NCI-H2171 treated with DMSO at 0.1 percent for 48 hours (cell line): ENCODE measurements around the gene FOXO6.

Experiments used
- DNase-seq: peaks from one replicate; lab custom pipeline; 2025; lab: John Stamatoyannopoulos, UW

Gene FOXO6

DNA sequence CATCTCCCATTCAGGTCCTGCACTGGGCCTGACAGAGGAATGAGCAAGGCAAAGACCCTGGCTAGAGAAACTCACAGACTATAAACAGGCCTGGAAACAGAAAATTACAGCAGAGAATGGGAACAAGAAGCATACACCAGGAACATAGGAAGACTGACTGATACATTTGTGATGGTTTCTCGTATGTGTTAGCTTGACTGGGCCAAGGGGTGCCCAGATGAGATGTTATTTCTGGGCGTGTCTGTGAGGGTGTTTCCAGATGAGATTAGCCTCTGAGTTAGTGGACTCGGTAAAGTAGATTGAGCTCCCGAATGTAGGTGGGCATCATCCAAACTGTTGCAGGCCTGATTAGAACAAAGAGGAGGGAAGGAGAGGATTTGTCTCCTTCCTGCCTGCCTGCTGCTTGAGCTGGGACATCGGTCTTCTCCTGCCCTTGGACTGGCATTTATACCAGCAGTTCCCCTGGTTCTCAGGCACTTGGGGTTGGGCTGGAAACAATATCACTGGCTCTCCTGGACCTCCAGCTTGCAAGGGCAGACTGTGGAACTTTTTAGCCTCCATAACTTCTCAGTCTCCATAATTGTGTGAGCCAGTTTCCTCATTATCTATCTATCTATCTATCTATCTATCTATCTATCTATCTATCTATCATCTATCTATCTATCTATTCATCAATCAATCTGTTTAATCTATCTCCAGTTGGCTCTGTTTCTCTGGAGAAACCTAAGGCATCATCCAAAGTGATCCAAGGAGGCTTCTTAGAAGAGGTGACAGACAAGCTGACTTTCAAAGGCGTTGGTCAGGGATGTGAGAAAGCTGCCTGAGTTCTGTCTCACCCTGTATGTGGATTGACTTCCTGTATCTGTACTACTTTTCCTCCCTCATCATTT lies 9.7 kb upstream of the FOXO6 start:
- no peak for DNase-seq

DNA sequence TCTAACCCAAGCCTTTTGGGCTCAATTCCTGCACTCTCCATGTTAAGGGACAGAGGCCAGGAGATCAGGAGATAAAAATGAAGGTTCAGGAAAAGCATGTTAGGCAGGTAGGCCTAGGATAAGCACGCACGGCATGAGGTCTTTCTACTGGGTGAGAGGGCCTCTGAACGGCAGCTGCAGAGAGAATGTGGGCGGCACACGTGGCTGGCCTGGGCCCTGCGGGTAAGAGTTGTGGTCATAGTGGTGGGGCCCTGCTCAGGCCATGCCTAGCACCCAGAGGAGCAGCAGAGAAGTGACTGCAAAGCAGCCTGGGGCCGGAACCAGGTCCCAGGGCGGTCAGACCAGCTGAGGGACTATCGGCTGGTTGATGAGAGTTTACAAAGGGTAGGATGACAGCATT lies 7.5 kb upstream of the FOXO6 start:
- no peak for DNase-seq

DNA sequence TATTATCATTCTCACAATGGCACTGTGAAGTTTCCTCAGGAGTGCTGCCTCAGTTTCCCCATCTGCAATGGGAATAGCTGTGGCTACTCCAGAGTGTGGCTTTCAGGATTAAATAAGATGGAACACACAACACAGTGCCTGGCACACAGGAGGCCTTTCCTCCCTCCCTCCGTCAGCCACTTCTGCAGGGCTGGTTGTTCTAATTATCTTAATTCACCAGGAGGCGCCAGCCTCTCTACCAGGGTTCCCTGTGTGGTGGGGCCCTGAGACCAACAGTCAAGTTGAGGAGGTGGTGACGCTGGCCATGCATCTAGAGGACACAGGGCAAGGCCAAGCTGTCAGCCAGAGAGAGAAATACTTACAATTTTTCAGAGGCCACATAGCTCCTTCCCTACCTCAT lies 6.3 kb upstream of the FOXO6 start:
- no peak for DNase-seq

- no peak for DNase-seq
Measured at GRCh38 chr1:41355356-41355755, 5.9 kb upstream of the FOXO6 start.

- DNase-seq: no peak
Measured at GRCh38 chr1:41355761-41356160, 5.5 kb upstream of the FOXO6 start.

DNA sequence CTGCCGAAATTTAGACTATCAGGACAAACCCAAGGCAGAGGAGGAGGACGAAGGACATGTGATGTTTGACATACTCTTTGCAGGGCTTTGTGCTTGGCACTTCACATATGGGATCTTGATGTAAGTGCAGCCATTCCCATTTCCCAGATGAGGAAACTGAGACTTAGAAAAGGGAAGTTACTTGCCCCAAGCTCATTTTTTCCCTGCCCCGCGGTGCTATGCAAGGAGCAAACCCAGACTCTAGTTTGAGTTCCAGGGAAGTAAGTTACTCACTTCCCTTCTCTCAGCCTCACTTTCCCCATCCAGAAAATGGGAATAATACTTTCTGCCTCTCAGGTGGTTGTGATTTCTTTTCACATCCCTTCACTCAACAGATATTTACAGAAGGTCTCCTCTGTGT lies 4.5 kb upstream of the FOXO6 start:
- no peak for DNase-seq

GRCh38 chr1:41357451-41358101 lies 3.7 kb upstream of the FOXO6 start:
- DNase-seq: peak; percentile 78

- peak; percentile 78 for DNase-seq
Measured at GRCh38 chr1:41358131-41359021, 2.9 kb upstream of the FOXO6 start.

GRCh38 chr1:41359211-41360073 lies 1.8 kb upstream of the FOXO6 start:
- DNase-seq: no peak

GRCh38 chr1:41360074-41360785 lies 1.0 kb upstream of the FOXO6 start:
- no peak for DNase-seq

DNA sequence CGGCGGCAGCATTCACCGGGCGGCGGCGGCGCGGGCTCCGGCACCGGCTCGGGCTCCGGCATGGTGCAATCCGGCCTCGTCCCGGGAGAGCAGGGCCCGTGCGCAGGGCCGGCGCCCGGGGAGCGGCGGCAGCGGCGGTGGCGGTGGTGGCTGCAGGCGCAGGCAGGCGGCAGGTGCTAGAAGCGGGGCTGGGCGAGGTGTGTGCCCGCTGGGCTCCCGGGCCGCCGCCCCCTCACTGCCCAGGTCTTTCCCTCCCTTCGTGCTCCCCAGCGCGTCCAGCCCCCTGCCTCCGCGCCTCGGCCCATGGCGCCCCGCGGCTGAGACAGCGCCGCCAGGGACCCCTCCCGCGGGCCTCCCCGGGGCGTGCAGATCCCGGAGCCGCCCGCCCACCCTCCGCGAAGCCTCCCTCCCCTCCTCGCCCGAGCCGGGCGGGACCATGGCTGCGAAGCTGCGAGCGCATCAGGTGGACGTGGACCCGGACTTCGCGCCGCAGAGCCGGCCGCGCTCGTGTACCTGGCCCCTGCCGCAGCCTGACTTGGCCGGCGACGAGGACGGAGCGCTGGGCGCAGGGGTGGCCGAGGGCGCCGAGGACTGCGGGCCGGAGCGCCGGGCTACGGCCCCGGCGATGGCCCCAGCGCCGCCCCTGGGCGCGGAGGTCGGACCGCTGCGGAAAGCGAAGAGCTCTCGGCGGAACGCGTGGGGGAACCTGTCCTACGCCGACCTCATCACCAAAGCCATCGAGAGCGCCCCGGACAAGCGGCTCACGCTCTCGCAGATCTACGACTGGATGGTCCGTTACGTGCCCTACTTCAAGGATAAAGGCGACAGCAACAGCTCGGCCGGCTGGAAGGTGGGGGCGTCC lies 492 bp downstream of the FOXO6 start:
- no peak for DNase-seq

DNA sequence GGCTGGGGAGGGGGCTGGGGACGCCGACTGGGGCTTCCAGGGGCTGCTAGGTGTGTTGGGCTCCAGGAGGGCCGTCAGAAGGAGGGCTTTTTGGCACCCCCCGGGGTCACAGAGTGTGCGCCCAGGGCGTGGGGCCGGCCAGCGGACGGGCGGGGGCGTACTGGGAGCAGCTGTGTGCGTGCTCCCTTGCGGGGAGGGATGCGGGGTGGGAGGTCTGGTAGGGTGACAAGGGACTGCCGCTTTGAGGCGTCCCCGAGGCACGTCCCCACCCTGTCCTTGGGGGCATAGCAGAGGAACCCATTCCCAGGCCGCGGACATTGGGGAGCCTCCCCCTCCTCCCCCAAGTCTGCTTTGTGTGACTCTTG lies 1.1 kb downstream of the FOXO6 start:
- DNase-seq: no peak

DNA sequence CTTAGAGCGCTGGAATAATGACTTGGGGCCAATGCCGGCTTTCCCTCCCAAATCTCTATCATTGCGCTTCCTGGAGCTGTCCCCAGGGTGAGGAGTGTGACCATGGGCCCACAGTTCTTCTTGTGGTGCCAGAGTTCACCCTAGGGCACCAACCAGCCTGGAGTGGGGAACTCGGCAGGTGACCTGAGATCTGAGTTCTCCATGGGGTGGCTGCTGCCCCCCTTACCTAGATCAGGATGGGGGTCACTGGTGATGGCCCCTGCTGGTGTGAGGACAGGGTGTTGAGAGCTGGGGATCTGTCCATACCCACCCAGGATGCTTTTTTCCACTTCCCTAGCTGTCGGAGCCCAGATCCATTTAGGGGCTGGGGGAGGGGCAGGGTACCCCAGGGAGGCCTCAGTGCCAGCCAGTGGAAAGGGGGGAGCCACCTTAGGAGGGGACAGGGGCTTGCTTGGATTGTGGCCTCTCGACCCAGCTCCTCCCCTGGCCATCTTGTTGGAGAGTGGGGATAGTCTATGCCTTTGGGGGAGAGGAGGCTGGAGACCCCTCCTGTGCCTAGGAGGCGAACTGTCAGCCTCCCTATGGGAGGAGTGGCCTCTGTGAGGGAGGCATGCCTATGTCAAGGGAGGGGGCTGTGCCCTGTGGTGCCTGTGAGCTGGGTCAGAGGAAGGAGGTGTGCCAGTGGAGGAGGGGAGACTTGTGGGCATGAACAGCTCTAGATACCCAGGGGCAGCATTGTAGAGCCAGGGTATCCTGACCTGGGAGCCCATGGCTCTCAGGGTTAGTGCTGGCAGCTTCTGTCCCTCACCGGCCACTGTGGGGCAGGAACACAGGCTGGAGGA lies 1.7 kb downstream of the FOXO6 start:
- DNase-seq: no peak

DNA sequence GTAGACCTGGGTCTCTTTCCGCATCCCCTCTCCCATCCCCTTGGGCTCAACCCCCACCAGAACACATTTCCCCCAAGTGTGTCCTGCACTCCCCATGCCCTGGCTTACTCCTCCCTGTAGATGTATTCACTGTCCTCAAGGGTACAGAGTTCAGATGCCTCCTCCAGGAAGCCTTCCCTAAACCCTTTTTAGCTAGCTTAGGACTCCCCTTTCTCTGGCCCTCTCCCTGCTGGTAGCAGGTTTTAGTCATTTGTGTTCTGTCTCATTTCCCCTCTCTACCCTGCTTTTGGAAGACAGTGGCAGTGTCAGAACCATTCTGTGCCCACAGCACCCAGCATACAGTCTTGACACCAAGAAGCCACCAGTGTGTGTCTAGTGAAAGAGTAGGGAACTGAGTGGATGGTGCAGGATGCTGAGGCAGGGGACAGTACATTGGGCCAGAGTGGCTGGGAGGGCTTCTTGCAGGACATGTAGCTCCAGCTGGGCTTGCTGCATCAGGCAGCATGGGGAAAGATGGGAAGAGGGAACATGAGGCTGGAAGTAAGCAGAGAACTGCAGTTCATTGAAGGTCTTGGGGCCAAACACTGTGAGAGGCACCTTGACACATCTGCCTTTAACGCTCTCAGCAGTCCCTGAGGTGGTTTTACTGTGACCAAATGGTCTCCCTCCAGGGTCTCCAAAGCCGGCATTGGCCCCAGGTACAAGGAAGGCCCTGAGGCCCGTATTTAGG lies 2.5 kb downstream of the FOXO6 start:
- DNase-seq: no peak

- DNase-seq: no peak
Measured at GRCh38 chr1:41364442-41365319, 3.4 kb downstream of the FOXO6 start.

- DNase-seq: no peak
Measured at GRCh38 chr1:41365320-41365633, 4.0 kb downstream of the FOXO6 start.

- DNase-seq: peak; percentile 93
Measured at GRCh38 chr1:41365772-41366454, 4.7 kb downstream of the FOXO6 start.
